Cardiac ventricle fibroblast (primary cell): ENCODE data around the gene ACOT8. TPM values are rescaled to one million over a fixed set of nuclear protein-coding genes. Genes with fewer than 3 reads are reported as not detected.

Source experiments
- total RNA-seq: library from RNA; depleted of rRNA; stranded (reverse); fragments of >200 nt; gene quantifications from 2 replicates; pipeline ENCODE4 v1.2.3, GENCODE V29; 2015

The ACOT8 gene
- total RNA-seq: 22.9 and 27.6 TPM in 2 replicates

GRCh38 chr20:45857114-45857881 is at the start of gene ACOT8, which contains the start of gene ZSWIM3:
Gene ACOT8 (minus strand): TSS chr20:45857392. CDS start chr20:45857315, 77 bp downstream.
Gene ZSWIM3 (plus strand): TSS chr20:45857614. CDS start chr20:45857826, 212 bp downstream.

GRCh38 chr20:45890985-45891983 is 34.1 kb upstream of the ACOT8 start, which contains the start of the genes CTSA and NEURL2:
Gene CTSA (plus strand): TSS chr20:45891335. CDS start chr20:45891569, 234 bp downstream.
Gene NEURL2 (minus strand): TSS chr20:45891208. CDS start chr20:45890991, 217 bp downstream.

GRCh38 chr20:45887346-45887715 is 30.1 kb upstream of the ACOT8 start, which contains the start of gene SPATA25:
Gene SPATA25 (minus strand): TSS chr20:45887622. CDS start chr20:45887590, 32 bp downstream.

GRCh38 chr20:45880988-45881788 is 24.0 kb upstream of the ACOT8 start, which contains the start of gene ZSWIM1:
Gene ZSWIM1 (plus strand): TSS chr20:45881227. CDS start chr20:45882593, 1,366 bp downstream.

GRCh38 chr20:45833030-45833882 is 23.9 kb downstream of the ACOT8 start, which contains the start of gene SNX21:
Gene SNX21 (plus strand): TSS chr20:45833799. CDS start chr20:45833920, 121 bp downstream.

GRCh38 chr20:45827030-45827652 is 30.1 kb downstream of the ACOT8 start, which contains the start of gene TNNC2:
Gene TNNC2 (minus strand): TSS chr20:45827312. CDS start chr20:45827248, 64 bp downstream.

GRCh38 chr20:45812157-45813005 is 44.8 kb downstream of the ACOT8 start, which contains the start of gene UBE2C:
Gene UBE2C (plus strand): TSS chr20:45812644. CDS start chr20:45812696, 52 bp downstream.

Other genes starting within 250 kb of the ACOT8 start
- gene WFDC10A, start 227.7 kb downstream of the ACOT8 start, total RNA-seq: not detected in 2 replicates
- not detected in 2 replicates for gene WFDC9, start 226.1 kb downstream of the ACOT8 start, total RNA-seq
- gene WFDC11, start 187.2 kb downstream of the ACOT8 start, total RNA-seq: not detected in 2 replicates
- gene WFDC13, start 155.4 kb downstream of the ACOT8 start, total RNA-seq: not detected in 2 replicates
- gene WFDC10B, start 152.4 kb downstream of the ACOT8 start, total RNA-seq: not detected in 2 replicates
- not detected in 2 replicates for gene SPINT4, start 135.0 kb downstream of the ACOT8 start, total RNA-seq
- gene WFDC3, start 65.5 kb downstream of the ACOT8 start, total RNA-seq: not detected in 2 replicates
- 23.3 and 25.9 TPM in 2 replicates for gene DNTTIP1, start 65.4 kb downstream of the ACOT8 start, total RNA-seq
- gene UBE2C, start 44.7 kb downstream of the ACOT8 start, total RNA-seq: 3.7 and 10.7 TPM in 2 replicates
- 1.9 TPM in 1 of 2 replicates, not detected in the other for gene TNNC2, start 30.1 kb downstream of the ACOT8 start, total RNA-seq
- gene SNX21, start 23.6 kb downstream of the ACOT8 start, total RNA-seq: 71.0 and 101 TPM in 2 replicates
- gene ZSWIM3, start 222 bp upstream of the ACOT8 start, total RNA-seq: 2.2 and 2.7 TPM in 2 replicates
- 8.3 and 11.1 TPM in 2 replicates for gene ZSWIM1, start 23.8 kb upstream of the ACOT8 start, total RNA-seq
- 0.54 and 1.7 TPM in 2 replicates for gene SPATA25, start 30.2 kb upstream of the ACOT8 start, total RNA-seq
- gene NEURL2, start 33.8 kb upstream of the ACOT8 start, total RNA-seq: 4.5 and 5.3 TPM in 2 replicates
- 142 and 151 TPM in 2 replicates for gene CTSA, start 33.9 kb upstream of the ACOT8 start, total RNA-seq
- 432 and 477 TPM in 2 replicates for gene PLTP, start 54.8 kb upstream of the ACOT8 start, total RNA-seq
- gene PCIF1, start 77.3 kb upstream of the ACOT8 start, total RNA-seq: 12.4 and 16.3 TPM in 2 replicates
- 7.6 and 9.4 TPM in 2 replicates for gene ZNF335, start 114.8 kb upstream of the ACOT8 start, total RNA-seq
- 0.12 TPM in 1 of 2 replicates, not detected in the other for gene MMP9, start 151.5 kb upstream of the ACOT8 start, total RNA-seq
- not detected in 2 replicates for gene SLC12A5, start 171.8 kb upstream of the ACOT8 start, total RNA-seq
- gene NCOA5, start 232.6 kb upstream of the ACOT8 start, total RNA-seq: 20.2 and 24.6 TPM in 2 replicates